T follicular helper cell (primary cell): ENCODE data around the gene PLPP1.
A peak's percentile ranks its signal among the peaks of the same experiment; 100 is the strongest.

Source experiments
- DNase-seq: peaks from one replicate; pipeline ENCODE4 v3.0.0-alpha.2; 2020; ENCODE audit warnings: low read depth
- total RNA-seq, 2 experiments: gene quantifications; one replicate each; lab custom pipeline; 2026; lab: John Stamatoyannopoulos, UW

PLPP1 gene
- 8.9 to 16.4 reads per million in 2 experiments for total RNA-seq

GRCh38 chr5:55534436-55535198 lies at the start of gene PLPP1:
PLPP1 (minus strand) TSS chr5:55534964; CDS start chr5:55534629, 335 bp downstream.
- DNase-seq: peak; percentile 66

- DNase-seq: no peak
Measured at GRCh38 chr5:55583578-55583977, 48.8 kb upstream of the PLPP1 start.

GRCh38 chr5:55582256-55582655 lies 47.5 kb upstream of the PLPP1 start:
- DNase-seq: no peak

GRCh38 chr5:55580042-55580441 lies 45.3 kb upstream of the PLPP1 start:
- DNase-seq: no peak

- no peak for DNase-seq
Measured at GRCh38 chr5:55578771-55579170, 44.0 kb upstream of the PLPP1 start.

- DNase-seq: no peak
Measured at GRCh38 chr5:55577353-55578060, 42.7 kb upstream of the PLPP1 start.

GRCh38 chr5:55576661-55577060 lies 41.9 kb upstream of the PLPP1 start:
- no peak for DNase-seq

GRCh38 chr5:55575815-55576583 lies 41.2 kb upstream of the PLPP1 start:
- no peak for DNase-seq

GRCh38 chr5:55572600-55572999 lies 37.8 kb upstream of the PLPP1 start:
- DNase-seq: no peak

- no peak for DNase-seq
Measured at GRCh38 chr5:55572020-55572419, 37.3 kb upstream of the PLPP1 start.

- no peak for DNase-seq
Measured at GRCh38 chr5:55570570-55570969, 35.8 kb upstream of the PLPP1 start.

- DNase-seq: no peak
Measured at GRCh38 chr5:55570026-55570425, 35.3 kb upstream of the PLPP1 start.

- no peak for DNase-seq
Measured at GRCh38 chr5:55569513-55569865, 34.7 kb upstream of the PLPP1 start.

GRCh38 chr5:55568654-55569512 lies 34.1 kb upstream of the PLPP1 start:
- DNase-seq: no peak

- DNase-seq: no peak
Measured at GRCh38 chr5:55564721-55565120, 30.0 kb upstream of the PLPP1 start.

GRCh38 chr5:55558484-55558883 lies 23.7 kb upstream of the PLPP1 start:
- DNase-seq: no peak

- DNase-seq: no peak
Measured at GRCh38 chr5:55557123-55557522, 22.4 kb upstream of the PLPP1 start.

- DNase-seq: no peak
Measured at GRCh38 chr5:55554585-55555202, 19.9 kb upstream of the PLPP1 start.

GRCh38 chr5:55551904-55552303 lies 17.1 kb upstream of the PLPP1 start:
- DNase-seq: no peak

- no peak for DNase-seq
Measured at GRCh38 chr5:55551358-55551757, 16.6 kb upstream of the PLPP1 start.

GRCh38 chr5:55547781-55548180 lies 13.0 kb upstream of the PLPP1 start:
- DNase-seq: no peak
